NCI-H524 treated with DMSO at 0.1 percent for 48 hours (cell line): Measurements from ENCODE around the gene RAMP3.
A peak's percentile ranks its signal among the peaks of the same experiment; 100 is the strongest.
"Not testable (repeated sequence)": the region's sequence is repeated elsewhere in the genome, so short reads cannot be mapped to it uniquely, and the experiment has no call there.

Source experiments
- DNase-seq: peaks from one replicate; lab custom pipeline; 2025; lab: John Stamatoyannopoulos, UW

Gene RAMP3, protein sequence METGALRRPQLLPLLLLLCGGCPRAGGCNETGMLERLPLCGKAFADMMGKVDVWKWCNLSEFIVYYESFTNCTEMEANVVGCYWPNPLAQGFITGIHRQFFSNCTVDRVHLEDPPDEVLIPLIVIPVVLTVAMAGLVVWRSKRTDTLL

GRCh38 chr7:45157653-45158401, at the start of gene RAMP3:
TSS of gene RAMP3 (plus strand) at chr7:45157791. CDS start at chr7:45157829, 38 bp downstream.
- no peak for DNase-seq

DNA sequence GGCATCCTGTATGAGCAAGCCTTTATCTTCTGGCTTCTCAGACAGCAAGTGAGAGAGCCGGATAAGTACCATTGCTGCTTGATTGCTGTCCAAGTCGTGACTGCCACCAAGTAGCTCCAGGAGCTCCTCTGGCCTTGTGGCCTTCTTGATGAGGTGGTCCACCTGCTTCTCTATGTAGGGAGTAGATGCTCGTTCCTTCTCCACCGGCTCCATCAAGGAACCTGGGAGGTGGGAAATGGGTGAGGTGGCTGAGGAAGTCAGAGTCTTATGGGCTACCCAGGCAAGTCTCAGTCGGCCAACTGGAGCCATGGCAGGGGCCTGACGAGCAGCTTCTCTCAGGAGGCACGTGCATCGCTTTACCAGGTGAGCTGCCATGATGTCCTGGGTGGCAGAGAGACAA, 48.7 kb upstream of the RAMP3 start:
- no peak for DNase-seq

DNA sequence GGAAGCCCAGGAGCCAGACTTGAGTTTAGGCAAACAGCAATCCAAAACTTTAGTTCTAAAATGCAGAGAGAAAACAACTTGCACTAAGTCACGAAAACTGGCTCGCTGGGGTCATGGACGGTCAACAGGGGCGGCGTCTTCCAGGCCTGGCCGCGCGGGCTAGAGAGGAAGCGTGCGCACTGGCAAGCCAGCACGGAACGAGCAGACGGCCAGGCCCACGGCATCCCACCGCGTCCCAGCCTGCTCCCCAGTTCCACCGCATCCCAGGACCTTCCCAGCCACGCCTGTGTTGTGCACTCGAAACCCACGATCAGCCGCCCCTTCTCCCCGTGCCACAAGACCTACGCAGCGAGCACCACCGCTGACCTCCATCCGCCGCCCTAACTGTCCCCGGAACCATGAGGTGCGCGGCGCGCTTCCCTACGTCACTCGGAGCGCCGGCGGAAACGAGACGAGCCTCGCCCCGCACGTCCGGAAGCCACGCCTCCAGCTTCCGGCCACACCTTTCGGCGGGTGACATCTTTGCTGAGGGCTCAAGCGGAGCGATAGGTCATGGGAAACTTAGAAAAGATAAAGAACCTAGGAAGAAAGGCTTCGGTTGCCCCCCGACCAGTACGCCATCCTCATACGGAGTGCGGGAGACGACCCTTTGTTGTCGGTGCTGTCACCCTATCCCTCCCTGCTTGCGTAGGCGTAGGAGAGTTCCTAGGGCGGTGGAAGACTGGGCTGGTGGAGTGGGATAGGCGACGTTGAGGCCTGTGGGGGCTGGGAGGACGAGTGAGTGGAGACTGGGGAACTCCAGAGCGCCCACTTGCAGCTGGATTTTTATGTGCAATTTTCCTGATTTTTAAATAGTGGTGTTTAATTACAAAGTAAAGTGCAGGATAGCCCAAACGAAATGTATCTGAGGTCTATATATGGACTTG, 46.0 kb upstream of the RAMP3 start, which contains the start of gene TBRG4:
Gene TBRG4 (minus strand): TSS at position 400 of the 926 bp plus-strand sequence. CDS start 2,460 bp downstream, outside the sequence.
- DNase-seq = peak; percentile 61

GRCh38 chr7:45112648-45113047, 44.9 kb upstream of the RAMP3 start:
- no peak for DNase-seq

DNA sequence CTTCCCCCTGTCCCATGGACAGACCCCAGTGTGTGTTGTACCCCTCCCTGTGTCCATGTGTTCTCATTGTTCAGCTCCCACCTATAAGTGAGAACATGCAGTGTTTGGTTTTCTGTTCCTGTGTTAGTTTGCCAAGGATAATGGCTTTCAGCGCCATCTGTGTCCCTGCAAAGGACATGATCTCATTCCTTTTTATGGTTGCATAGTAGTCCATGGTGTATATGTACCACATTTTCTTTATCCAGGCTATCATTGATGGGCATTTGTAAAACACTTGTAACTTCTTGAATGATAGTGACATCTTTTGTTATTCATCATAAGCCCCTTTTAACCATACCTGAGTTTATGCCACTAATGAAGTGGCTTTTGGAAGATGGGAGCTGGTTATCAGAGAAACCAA, 43.3 kb upstream of the RAMP3 start:
- not testable (repeated sequence) for DNase-seq

DNA sequence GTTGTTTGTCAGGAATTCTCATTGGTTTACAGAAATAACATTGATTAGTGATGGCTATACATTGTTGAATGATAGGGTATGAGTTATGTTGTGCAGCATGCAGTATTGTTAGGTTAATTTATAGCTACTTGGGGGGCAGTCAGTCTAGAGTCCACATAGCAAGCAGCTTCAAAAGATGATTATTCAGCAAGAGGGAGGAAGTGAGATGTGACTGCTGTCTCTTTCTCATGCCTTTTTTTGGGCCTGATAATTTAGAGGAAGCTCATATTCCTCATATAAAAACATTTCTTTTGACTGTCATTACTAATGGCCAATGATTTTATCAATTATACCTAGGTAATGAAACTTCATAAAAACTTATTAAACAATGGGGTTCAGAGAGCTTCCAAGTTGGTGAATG, 42.7 kb upstream of the RAMP3 start:
- DNase-seq = no peak

DNA sequence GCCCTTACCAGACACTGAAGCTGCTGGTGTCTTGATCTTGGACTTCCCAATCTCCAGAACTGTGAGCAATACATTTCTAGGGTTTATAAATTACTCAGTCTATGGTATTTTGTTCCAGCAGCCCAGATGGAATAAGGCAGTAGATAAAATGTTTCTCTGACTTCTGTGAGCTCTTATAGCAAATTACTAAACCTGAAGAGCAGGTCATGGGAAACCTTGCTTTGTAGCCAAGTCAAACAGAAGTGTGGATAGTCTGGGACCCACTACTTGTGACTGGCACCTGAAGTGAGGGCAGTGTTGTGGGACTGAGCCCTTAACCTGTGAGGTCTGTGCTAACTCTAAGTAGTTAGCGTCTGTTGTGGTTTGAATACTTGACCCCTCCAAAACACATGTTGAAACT, 41.5 kb upstream of the RAMP3 start:
- no peak for DNase-seq

DNA sequence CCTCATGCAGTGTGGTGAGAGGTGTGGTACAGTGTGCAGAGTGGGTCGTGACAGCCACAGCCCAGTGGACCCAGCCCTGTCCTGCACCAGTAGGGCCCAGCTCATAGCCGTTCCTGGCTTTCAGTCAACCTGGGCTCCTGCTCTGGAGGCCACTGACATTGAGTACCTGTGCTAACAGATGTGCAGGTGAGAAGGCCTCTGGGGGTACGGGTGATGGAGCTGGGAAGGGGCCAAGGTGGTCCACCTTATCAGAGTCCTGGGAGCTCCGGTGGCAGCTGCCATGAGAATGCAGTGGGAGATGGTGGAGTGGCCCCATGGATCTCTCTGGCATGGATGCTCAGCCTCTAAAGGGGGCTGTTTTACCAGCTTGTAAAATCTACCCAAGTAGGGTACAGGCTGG, 40.0 kb upstream of the RAMP3 start:
- no peak for DNase-seq

DNA sequence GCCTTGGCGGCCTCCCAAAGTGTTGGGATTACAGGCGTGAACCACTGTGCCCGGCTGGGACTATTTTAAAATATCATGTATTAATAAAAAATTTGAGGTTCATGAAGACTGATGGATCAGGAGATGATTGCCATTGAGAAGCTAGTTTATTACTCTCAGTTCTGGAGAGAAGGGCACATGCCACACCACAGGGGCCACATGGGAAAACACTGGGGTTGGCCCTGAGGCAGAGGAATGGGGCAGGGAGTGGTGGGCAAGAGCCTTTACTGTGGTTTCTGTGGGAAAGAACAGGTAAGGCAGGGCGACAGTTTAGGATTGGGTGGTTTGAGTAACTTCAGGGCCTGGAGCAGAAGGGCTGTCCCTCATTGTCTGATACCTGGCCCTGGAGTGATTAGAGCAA, 39.3 kb upstream of the RAMP3 start:
- DNase-seq = no peak

- no peak for DNase-seq
These were observed 38.7 kb upstream of the RAMP3 start for GRCh38 chr7:45118889-45119331.

DNA sequence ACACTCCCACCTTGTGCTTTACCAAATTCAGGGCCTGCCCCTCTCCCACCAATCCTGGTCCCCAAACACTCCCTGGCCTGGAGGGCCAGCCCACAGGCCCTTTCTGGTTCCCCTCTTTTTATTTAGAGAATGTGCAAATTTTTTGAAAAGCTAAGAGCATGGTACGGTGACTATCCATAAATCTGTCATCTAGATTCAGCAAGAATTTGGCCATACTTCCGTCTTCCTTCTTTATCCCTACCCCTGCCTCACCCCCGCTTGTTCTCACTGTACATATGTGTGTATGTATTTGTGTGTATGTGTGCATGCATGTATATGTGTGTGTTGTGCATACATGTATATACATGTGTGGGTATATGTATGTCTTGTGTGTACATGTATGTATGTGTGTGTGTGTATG, 38.0 kb upstream of the RAMP3 start:
- no peak for DNase-seq

- DNase-seq = no peak
These were observed 34.4 kb upstream of the RAMP3 start for GRCh38 chr7:45122975-45123860.

DNA sequence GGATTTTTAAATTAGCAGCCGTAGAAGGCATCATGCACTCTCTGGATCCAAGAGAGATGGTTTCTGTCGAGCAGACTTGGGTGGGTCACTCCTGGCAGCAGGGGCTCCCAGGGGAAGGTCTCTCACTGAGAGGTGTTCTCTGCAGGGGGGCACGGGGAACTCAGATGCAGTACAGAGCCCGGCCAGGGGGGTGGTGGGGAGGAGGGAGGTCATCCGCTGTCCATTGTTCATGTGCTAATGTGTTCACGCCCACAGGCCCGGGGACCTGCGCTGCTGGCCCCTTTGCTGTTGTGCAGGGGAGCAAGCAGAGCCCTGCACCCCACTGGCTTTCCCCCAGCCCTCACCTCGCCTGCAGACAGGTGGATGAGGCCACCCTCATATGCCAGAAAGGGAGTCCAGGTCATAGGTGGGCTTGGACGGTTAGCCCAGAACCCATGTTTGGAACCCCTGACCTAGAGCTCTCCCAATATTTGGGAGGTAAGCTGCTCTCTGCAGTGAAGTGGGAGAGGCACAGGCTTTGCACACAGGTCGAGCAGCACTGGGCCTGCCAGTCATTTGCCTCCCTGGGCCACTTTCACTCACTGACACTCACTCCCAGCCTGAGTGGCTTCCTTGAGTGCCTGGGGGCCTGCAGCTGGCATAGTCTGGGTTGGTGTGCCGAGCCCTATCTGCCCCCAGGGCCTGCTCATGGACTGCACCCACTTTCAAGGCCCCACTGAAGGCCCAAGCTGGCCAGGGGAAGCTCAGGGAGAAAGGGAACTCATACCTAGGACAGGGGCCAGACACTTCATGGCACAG, 33.5 kb upstream of the RAMP3 start:
- no peak for DNase-seq

DNA sequence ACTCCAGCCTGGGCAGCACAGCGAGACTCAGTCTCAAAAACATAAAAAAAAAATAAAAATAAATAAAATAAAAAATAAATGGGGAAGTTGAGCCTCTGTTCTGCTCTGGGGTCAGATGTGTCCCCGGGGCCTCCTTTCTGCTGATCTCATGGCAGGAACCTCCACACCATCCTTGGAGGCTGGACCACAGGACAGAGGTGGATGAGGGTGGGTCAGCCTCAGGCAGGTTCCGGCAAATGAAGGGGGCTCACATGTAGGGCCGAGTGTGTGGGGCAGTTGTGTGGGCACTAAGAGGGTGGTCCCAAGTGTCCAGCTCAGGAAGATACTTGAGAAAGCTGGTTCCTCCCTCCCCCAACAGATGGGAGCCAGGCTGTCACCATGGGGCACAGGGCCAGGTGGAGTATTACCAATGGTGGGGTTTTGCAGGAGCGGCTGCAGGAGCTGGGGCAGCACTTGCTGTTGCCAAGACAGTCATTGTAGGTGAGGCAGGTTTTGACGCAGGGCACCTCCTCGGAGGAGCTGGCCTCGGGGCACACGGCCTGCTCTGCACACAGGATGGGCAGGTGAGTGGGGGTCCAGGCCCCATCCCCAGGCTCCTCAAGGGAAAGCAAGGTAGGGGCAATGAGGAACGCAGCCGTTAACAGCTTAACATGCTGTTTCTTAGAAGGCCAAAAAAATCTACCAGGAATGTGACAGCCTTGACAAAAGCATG, 32.2 kb upstream of the RAMP3 start:
- no peak for DNase-seq

DNA sequence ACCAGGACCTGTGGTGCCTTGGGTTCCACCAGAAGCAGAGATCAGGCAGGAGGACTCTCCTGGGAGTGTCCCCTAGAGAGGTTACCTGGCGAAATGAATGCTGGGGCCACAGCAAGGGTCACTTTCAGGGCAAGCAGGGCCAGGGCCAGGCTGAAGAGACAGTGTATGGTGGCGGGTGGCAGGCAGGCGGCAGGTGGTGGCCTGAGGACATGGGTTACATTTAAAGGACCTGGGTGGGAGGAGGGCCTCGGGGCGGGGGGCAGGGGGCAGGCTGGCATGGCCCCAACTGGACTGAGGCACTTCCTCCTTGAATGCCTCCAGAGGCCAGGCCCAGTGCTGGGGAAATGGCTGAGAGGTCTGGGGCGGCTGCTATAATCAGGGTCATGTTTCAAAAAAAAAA, 31.4 kb upstream of the RAMP3 start:
- no peak for DNase-seq

DNA sequence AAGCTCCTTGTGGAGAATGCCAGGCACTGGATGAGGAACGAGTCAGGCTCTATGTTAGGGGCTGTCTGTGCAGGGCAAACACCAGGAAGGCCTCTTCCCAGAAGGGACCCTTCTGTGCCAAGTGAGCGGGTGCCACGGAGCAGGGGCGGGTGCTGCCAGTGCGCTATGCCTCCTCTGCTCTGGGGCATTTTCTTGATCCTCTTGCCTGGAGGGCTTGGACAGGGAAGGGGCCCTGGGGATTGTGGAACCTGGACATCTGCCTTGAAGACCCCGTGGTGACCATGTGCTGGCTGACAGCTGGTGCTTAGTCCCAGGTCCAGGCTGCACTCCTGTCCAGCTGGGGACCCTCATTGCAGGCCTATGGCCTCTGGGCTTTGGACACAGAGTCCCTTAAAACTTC, 30.7 kb upstream of the RAMP3 start:
- no peak for DNase-seq

- DNase-seq = no peak
These were observed 28.3 kb upstream of the RAMP3 start for GRCh38 chr7:45129181-45129800.

GRCh38 chr7:45129906-45130305, 27.7 kb upstream of the RAMP3 start:
- DNase-seq = no peak

GRCh38 chr7:45130910-45131309, 26.7 kb upstream of the RAMP3 start:
- no peak for DNase-seq

GRCh38 chr7:45131891-45132290, 25.7 kb upstream of the RAMP3 start:
- no peak for DNase-seq
